ENCODE results near the gene KRT40.

Gene KRT40

DNA sequence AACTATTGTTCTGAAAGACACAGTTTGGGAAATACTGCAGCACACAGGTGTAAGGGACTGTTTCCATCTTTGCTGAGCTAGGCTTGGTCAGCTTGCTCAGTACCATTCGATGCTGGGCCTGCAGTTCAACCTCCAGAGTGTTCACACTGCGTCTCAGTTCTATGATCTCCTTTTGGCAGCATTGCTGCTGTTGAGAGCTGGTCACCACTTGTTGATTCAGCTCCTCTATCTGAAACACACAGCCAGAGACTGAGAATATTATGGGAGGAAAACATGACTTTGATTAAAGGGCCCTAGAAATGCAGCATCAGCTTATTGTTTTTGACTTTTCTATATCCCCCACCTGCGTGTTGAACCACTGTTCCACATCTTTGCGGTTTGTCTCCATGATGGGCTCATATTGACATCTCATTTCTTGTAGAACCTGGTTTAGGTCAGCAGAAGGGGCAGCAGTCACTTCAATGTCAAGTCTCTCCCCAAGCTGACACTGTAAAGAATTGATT, 22.0 kb downstream of the KRT40 start:
- no peak for TF ChIP-seq EZH2phosphoT487 (IDR thresholded peaks at IDR 0.05; ENCODE audit: low read depth)
- TF ChIP-seq, protein P1, sequence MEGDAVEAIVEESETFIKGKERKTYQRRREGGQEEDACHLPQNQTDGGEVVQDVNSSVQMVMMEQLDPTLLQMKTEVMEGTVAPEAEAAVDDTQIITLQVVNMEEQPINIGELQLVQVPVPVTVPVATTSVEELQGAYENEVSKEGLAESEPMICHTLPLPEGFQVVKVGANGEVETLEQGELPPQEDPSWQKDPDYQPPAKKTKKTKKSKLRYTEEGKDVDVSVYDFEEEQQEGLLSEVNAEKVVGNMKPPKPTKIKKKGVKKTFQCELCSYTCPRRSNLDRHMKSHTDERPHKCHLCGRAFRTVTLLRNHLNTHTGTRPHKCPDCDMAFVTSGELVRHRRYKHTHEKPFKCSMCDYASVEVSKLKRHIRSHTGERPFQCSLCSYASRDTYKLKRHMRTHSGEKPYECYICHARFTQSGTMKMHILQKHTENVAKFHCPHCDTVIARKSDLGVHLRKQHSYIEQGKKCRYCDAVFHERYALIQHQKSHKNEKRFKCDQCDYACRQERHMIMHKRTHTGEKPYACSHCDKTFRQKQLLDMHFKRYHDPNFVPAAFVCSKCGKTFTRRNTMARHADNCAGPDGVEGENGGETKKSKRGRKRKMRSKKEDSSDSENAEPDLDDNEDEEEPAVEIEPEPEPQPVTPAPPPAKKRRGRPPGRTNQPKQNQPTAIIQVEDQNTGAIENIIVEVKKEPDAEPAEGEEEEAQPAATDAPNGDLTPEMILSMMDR (IDR thresholded peaks at IDR 0.05; ENCODE audit: low read depth, low read length) = no peak

DNA sequence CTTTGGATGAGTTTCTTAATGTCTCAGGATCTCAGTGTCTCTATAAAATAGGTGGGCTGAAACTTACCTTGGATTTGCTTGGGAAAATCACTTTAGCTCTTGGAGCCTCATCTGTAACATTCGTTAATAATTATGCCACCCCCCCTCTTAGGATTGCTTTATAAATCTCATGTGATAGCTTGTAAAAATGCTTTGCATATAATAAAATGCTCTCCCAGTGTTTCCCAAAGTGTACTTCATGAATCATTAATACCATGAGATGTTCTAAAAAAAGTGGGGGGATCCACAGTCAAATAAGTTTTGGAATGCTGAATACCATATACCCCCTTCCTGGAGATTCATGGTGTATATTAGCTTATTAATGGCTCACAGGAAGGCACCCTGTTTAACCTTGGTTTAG, 22.5 kb downstream of the KRT40 start:
- peaks cover 20% of the 10 kb centered on the region; the same call in 1 of the 2 replicates for H3K27me3 ChIP-seq (ENCODE audit: low read depth, low read length)
- no peaks in the 10 kb centered on the region for H3K79me2 ChIP-seq (ENCODE audit: low read length)
- no peak overlapping the region for H3K9ac ChIP-seq (ENCODE audit: low read length)
- H3K9me3 ChIP-seq (ENCODE audit: insufficient read depth, low read length) = no peaks in the 10 kb centered on the region
- no peak overlapping the region for H3K27ac ChIP-seq (ENCODE audit: low read length)
- H3K4me1 ChIP-seq (ENCODE audit: low read length) = no peaks in the 10 kb centered on the region
- H2AFZ ChIP-seq (ENCODE audit: low read depth, low read length) = no peak overlapping the region
- no peak overlapping the region for H3K4me3 ChIP-seq (ENCODE audit: low read length)
- no peak for TF ChIP-seq EZH2phosphoT487 (IDR thresholded peaks at IDR 0.05; ENCODE audit: low read depth)
- TF ChIP-seq, protein P1 (IDR thresholded peaks at IDR 0.05; ENCODE audit: low read depth, low read length) = no peak
- no peak overlapping the region for H3K4me2 ChIP-seq (ENCODE audit: low read length)
- no peaks in the 10 kb centered on the region for H3K36me3 ChIP-seq (replicated peaks; ENCODE audit: low read depth, low read length)
- H4K20me1 ChIP-seq (ENCODE audit: insufficient read depth, low read length) = no peaks in the 10 kb centered on the region

More for the DNA sequence above, 22.0 kb downstream of the KRT40 start:
- no peaks in the 10 kb centered on the region for H3K4me1 ChIP-seq (ENCODE audit: low read length)
- no peaks in the 10 kb centered on the region for H3K79me2 ChIP-seq (ENCODE audit: low read length)
- H3K4me2 ChIP-seq (ENCODE audit: low read length) = no peak overlapping the region
- H3K9ac ChIP-seq (ENCODE audit: low read length) = no peak overlapping the region
- no peak overlapping the region for H3K4me3 ChIP-seq (ENCODE audit: low read length)
- no peak overlapping the region for H3K27ac ChIP-seq (ENCODE audit: low read length)
- no peaks in the 10 kb centered on the region for H3K36me3 ChIP-seq (replicated peaks; ENCODE audit: low read depth, low read length)
- H4K20me1 ChIP-seq (ENCODE audit: insufficient read depth, low read length) = no peaks in the 10 kb centered on the region
- no peaks in the 10 kb centered on the region for H3K9me3 ChIP-seq (ENCODE audit: insufficient read depth, low read length)
- H2AFZ ChIP-seq (ENCODE audit: low read depth, low read length) = no peak overlapping the region
- H3K27me3 ChIP-seq (ENCODE audit: low read depth, low read length) = peaks cover 23% of the 10 kb centered on the region; the same call in 1 of the 2 replicates

DNA sequence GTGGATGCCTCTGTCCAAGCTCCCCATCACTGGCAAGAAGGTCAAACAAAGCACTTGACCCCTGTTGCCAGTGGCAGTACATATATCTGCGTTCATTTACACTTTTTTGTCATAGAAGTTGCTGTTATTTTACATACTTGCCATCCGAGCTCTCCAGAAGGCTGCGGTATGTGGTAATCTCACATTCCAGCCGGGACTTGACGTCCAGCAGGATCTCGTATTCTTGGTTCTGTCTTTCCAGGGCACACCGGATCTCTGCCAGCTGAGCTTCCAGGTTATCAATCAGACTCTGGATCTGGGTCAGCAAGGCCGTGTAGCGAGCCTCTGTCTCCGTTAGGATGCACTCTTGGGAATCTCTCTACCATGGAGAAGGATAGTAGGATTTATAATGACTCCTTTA, 24.0 kb downstream of the KRT40 start:
- no peak overlapping the region for H3K4me3 ChIP-seq (ENCODE audit: low read length)
- H3K9ac ChIP-seq (ENCODE audit: low read length) = no peak overlapping the region
- no peak overlapping the region for H3K27ac ChIP-seq (ENCODE audit: low read length)
- H3K27me3 ChIP-seq (ENCODE audit: low read depth, low read length) = peaks cover 17% of the 10 kb centered on the region; the same call in 1 of the 2 replicates
- TF ChIP-seq EZH2phosphoT487 (IDR thresholded peaks at IDR 0.05; ENCODE audit: low read depth) = no peak
- H3K4me1 ChIP-seq (ENCODE audit: low read length) = no peaks in the 10 kb centered on the region
- no peak overlapping the region for H3K4me2 ChIP-seq (ENCODE audit: low read length)
- H4K20me1 ChIP-seq (ENCODE audit: insufficient read depth, low read length) = no peaks in the 10 kb centered on the region
- no peaks in the 10 kb centered on the region for H3K36me3 ChIP-seq (replicated peaks; ENCODE audit: low read depth, low read length)
- no peaks in the 10 kb centered on the region for H3K9me3 ChIP-seq (ENCODE audit: insufficient read depth, low read length)
- H2AFZ ChIP-seq (ENCODE audit: low read depth, low read length) = no peak overlapping the region
- H3K79me2 ChIP-seq (ENCODE audit: low read length) = no peaks in the 10 kb centered on the region

DNA sequence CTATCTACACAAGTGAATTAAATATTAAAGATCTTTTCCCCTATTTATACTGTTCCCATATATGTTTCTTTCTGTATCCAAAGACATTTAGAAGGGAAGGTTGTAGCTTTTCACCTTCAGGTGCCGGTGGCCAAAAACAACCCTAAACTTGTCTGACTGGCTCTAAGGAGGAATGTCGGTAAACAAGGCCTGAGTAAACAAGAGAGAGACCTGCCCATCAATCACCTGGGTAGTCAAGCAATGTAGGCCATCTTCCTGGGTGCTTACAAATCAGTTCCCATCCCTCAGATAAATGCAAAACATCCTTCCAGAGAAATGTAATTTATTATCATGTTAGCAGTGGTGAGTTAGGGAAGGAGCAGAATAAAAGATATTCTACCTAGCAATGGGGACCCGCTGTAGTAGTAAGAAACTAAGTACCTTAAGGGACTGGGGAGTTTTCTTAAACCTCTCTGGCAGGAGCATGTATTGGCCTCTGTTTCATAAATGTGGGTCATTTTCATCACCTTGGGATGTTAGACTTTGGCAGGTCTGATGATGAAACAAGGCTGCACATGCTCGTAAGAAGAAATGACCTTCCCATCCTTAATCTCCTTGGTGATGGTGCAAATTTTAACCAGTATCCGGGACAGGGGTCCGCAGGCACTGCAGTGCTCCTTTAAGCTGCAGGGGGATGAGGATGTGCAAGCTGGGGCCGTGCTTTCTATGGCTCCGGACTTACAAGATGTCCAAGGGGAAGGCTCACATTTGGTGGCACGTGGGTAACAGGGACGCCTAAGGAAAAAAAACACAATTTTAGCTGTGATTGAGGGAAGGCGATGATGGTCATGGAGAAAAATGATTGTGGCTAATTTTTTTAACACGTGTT, 25.8 kb downstream of the KRT40 start:
- no peaks in the 10 kb centered on the region for H3K9me3 ChIP-seq (ENCODE audit: insufficient read depth, low read length)
- H3K4me3 ChIP-seq (ENCODE audit: low read length) = no peak overlapping the region
- no peaks in the 10 kb centered on the region for H4K20me1 ChIP-seq (ENCODE audit: insufficient read depth, low read length)
- H2AFZ ChIP-seq (ENCODE audit: low read depth, low read length) = no peak overlapping the region
- no peaks in the 10 kb centered on the region for H3K4me1 ChIP-seq (ENCODE audit: low read length)
- no peak overlapping the region for H3K9ac ChIP-seq (ENCODE audit: low read length)
- H3K4me2 ChIP-seq (ENCODE audit: low read length) = no peak overlapping the region
- H3K27me3 ChIP-seq (ENCODE audit: low read depth, low read length) = peaks cover 24% of the 10 kb centered on the region
- no peak overlapping the region for H3K27ac ChIP-seq (ENCODE audit: low read length)
- TF ChIP-seq, protein P1 (IDR thresholded peaks at IDR 0.05; ENCODE audit: low read depth, low read length) = no peak
- no peak for TF ChIP-seq EZH2phosphoT487 (IDR thresholded peaks at IDR 0.05; ENCODE audit: low read depth)
- no peaks in the 10 kb centered on the region for H3K36me3 ChIP-seq (replicated peaks; ENCODE audit: low read depth, low read length)
- H3K79me2 ChIP-seq (ENCODE audit: low read length) = no peaks in the 10 kb centered on the region
